ENCODE measurements around the gene CACNG7. TPM values are rescaled to one million over a fixed set of nuclear protein-coding genes. Genes with fewer than 3 reads are reported as not detected.

CACNG7 gene
- total and polyA plus RNA-seq, 3 donors from 2014 or later, result 0.39 to 0.81 (median 0.53) TPM

DNA sequence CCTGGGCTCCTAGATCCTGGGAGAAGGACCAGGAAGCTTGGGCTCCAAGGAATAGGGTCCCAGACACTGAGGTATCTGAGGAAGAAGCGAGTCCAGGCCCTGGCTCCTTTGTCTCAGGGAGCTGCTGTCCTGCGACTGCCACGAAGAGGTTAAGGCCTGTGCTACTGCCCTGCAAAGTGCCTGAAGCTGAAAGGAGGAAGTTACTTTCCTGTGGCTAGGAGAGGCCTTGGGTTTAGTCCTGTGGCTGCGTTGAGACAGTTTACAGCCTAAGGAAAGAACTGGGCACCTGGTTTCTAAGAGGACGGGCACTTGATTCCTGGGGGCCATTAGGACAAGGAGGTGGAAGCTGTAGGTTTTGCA is 38.6 kb upstream of the CACNG7 start:
- DNase-seq, result peak; percentile 38
- no peaks in the 10 kb centered on the region for H3K9me3 ChIP-seq
- H3K4me3 ChIP-seq, result no peak overlapping the region
- peaks cover 21% of the 10 kb centered on the region for H3K4me1 ChIP-seq
- no peaks in the 10 kb centered on the region for H3K27me3 ChIP-seq
- WGBS, 2 donors, result 38 to 45% methylated on average over 5 of the region's 5 CpGs
- no peaks in the 10 kb centered on the region for H3K36me3 ChIP-seq (ENCODE audit: low read depth, missing control alignments)
- TF ChIP-seq POLR2A (IDR thresholded peaks at IDR 0.05) (no peak), CTCF (IDR thresholded peaks at IDR 0.05) (no peak)
- intact Hi-C loops (cut with DNase I; ENCODE audit: low total_unique reads), result no loop called here
- H3K27ac ChIP-seq, result peak overlapping the region; percentile 94 to 95

DNA sequence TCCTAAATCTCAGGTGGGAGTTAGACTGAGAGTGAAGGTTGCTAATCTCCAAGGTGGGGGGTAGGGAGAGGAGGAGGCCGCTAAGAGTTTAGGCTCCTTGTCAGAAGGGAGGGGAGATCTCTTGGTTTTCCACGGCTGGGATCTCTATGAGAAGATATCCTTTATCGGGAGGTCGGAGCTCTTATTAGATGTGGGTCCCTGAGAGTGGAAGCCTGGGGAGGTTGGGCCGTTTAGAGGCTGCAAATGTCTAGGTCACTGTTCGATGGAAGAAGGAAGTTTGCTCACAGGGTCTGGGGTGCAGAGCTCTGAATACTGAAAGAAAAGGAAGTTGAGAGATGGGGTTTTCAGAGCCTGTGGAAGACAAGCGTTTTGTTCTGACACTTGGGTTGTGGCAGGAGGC is 37.6 kb upstream of the CACNG7 start:
- Histone ChIP-seq H3K9me3 (no peaks in the 10 kb centered on the region), H3K4me1 (peaks cover 16% of the 10 kb centered on the region), H3K4me3 (no peak overlapping the region), H3K27me3 (no peaks in the 10 kb centered on the region), H3K27ac (no peak overlapping the region), H3K36me3 (ENCODE audit: low read depth, missing control alignments) (no peaks in the 10 kb centered on the region)
- intact Hi-C loops (cut with DNase I; ENCODE audit: low total_unique reads), result no loop called here
- TF ChIP-seq POLR2A (IDR thresholded peaks at IDR 0.05), result no peak
- no peak for TF ChIP-seq CTCF (IDR thresholded peaks at IDR 0.05)
- DNase-seq, result no peak
- WGBS, 2 donors, result 48 to 58% methylated on average over 7 of the region's 7 CpGs

DNA sequence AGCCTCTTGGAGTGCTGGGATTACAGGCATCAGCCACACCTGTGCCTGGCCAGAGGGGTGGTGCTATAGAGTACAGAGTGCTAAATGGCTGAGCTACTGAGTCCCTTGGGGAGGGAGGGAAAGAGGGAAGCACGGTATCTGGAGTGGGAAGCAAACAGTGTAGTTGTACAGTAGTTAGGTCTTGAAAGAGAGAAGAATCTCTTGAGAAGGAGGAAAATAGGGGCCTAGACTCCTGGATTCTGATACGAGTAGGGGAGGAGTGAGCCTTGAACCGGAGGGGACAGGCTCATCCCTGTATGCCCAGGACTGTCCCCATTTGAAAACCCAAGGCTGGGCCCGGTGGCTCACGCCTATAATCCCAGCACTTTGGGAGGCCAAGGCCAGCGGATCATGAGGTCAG is 36.3 kb upstream of the CACNG7 start:
- no peaks in the 10 kb centered on the region for H3K27me3 ChIP-seq
- DNase-seq, result no peak
- intact Hi-C loops (cut with DNase I; ENCODE audit: low total_unique reads), result no loop called here
- no peak for TF ChIP-seq POLR2A (IDR thresholded peaks at IDR 0.05)
- no peak for TF ChIP-seq CTCF (IDR thresholded peaks at IDR 0.05)
- H3K4me3 ChIP-seq, result no peak overlapping the region
- no peaks in the 10 kb centered on the region for H3K36me3 ChIP-seq (ENCODE audit: low read depth, missing control alignments)
- WGBS, 2 donors, result 66 to 70% methylated on average over 6 of the region's 6 CpGs
- H3K4me1 ChIP-seq, result peaks cover 3% of the 10 kb centered on the region
- no peaks in the 10 kb centered on the region for H3K9me3 ChIP-seq
- no peak overlapping the region for H3K27ac ChIP-seq

DNA sequence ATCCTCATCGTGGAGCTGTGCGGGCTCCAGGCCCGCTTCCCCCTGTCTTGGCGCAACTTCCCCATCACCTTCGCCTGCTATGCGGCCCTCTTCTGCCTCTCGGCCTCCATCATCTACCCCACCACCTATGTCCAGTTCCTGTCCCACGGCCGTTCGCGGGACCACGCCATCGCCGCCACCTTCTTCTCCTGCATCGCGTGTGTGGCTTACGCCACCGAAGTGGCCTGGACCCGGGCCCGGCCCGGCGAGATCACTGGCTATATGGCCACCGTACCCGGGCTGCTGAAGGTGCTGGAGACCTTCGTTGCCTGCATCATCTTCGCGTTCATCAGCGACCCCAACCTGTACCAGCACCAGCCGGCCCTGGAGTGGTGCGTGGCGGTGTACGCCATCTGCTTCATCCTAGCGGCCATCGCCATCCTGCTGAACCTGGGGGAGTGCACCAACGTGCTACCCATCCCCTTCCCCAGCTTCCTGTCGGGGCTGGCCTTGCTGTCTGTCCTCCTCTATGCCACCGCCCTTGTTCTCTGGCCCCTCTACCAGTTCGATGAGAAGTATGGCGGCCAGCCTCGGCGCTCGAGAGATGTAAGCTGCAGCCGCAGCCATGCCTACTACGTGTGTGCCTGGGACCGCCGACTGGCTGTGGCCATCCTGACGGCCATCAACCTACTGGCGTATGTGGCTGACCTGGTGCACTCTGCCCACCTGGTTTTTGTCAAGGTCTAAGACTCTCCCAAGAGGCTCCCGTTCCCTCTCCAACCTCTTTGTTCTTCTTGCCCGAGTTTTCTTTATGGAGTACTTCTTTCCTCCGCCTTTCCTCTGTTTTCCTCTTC is 35.1 kb upstream of the CACNG7 start:
- Histone ChIP-seq H3K4me1 (peaks cover 11% of the 10 kb centered on the region), H3K9me3 (no peaks in the 10 kb centered on the region), H3K4me3 (peak overlapping the region in 1 of 2 donors; percentile 20), H3K27ac (no peak overlapping the region), H3K27me3 (no peaks in the 10 kb centered on the region), H3K36me3 (ENCODE audit: low read depth, missing control alignments) (no peaks in the 10 kb centered on the region)
- intact Hi-C loops (cut with DNase I; ENCODE audit: low total_unique reads), result no loop called here
- no peak for TF ChIP-seq CTCF (IDR thresholded peaks at IDR 0.05)
- no peak for TF ChIP-seq POLR2A (IDR thresholded peaks at IDR 0.05)
- no peak for DNase-seq
- 63 to 82% methylated on average over 27 to 51 of the region's 51 CpGs for WGBS, 2 donors

DNA sequence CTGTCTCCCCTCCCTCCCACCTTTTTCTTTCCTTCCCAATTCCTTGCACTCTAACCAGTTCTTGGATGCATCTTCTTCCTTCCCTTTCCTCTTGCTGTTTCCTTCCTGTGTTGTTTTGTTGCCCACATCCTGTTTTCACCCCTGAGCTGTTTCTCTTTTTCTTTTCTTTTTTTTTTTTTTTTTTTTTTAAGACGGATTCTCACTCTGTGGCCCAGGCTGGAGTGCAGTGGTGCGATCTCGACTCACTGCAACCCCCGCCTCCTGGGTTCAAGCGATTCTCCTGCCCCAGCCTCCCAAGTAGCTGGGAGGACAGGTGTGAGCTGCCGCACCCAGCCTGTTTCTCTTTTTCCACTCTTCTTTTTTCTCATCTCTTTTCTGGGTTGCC is 34.5 kb upstream of the CACNG7 start:
- intact Hi-C loops (cut with DNase I; ENCODE audit: low total_unique reads), result no loop called here
- peaks cover 12% of the 10 kb centered on the region for H3K4me1 ChIP-seq
- peak overlapping the region in 1 of 2 donors; percentile 20 for H3K4me3 ChIP-seq
- TF ChIP-seq POLR2A (IDR thresholded peaks at IDR 0.05) (no peak), CTCF (IDR thresholded peaks at IDR 0.05) (no peak)
- WGBS, 2 donors, result 17 to 45% methylated on average over 6 of the region's 6 CpGs
- no peaks in the 10 kb centered on the region for H3K27me3 ChIP-seq
- H3K27ac ChIP-seq, result no peak overlapping the region
- no peak for DNase-seq
- H3K36me3 ChIP-seq (ENCODE audit: low read depth, missing control alignments), result no peaks in the 10 kb centered on the region
- no peaks in the 10 kb centered on the region for H3K9me3 ChIP-seq

Measured in testis (tissue), 3 donors.